NCI-H1436 (cell line): ENCODE measurements around the gene SLC38A3.
A peak's percentile ranks its signal among the peaks of the same experiment; 100 is the strongest.
"Not testable (repeated sequence)": the region's sequence is repeated elsewhere in the genome, so short reads cannot be mapped to it uniquely, and the experiment has no call there.

Source experiments
- DNase-seq: peaks from one replicate; lab custom pipeline; 2025; lab: John Stamatoyannopoulos, UW

The SLC38A3 gene

GRCh38 chr3:50254577-50255250 lies 49.6 kb downstream of the SLC38A3 start:
- DNase-seq: no peak

GRCh38 chr3:50255251-50255615 lies 50.2 kb downstream of the SLC38A3 start:
- peak; percentile 64 for DNase-seq

DNA sequence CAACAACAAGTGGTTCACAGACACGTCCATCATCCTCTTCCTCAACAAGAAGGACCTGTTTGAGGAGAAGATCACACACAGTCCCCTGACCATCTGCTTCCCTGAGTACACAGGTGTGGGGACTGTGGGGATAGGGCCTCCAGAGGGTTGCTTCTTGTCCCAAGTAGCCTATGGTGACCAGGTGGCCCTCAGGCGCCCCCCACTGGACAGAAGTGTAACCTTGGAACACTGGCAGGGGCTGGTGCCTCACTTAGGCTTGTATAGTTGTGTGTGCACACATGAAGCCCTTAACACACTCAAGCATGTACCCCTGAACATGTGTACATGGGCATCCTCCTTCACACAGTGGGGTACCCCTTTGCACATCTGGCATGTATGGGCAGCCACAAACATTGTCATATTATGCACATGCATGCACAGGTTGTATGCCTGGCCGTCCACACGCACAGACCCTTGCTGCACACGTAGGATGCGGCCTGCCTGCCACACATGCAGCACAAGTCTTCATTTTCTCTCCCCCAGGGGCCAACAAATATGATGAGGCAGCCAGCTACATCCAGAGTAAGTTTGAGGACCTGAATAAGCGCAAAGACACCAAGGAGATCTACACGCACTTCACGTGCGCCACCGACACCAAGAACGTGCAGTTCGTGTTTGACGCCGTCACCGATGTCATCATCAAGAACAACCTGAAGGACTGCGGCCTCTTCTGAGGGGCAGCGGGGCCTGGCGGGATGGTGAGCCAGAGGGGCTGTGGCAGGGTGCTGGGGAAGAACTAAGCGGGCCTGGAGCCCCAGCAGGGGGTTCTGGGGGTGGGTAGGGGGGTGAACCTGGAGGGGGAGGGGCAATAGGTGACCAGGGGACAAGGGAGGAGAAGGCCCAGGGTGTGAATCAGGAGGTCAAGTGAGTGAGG lies 52.2 kb downstream of the SLC38A3 start:
- no peak for DNase-seq

DNA sequence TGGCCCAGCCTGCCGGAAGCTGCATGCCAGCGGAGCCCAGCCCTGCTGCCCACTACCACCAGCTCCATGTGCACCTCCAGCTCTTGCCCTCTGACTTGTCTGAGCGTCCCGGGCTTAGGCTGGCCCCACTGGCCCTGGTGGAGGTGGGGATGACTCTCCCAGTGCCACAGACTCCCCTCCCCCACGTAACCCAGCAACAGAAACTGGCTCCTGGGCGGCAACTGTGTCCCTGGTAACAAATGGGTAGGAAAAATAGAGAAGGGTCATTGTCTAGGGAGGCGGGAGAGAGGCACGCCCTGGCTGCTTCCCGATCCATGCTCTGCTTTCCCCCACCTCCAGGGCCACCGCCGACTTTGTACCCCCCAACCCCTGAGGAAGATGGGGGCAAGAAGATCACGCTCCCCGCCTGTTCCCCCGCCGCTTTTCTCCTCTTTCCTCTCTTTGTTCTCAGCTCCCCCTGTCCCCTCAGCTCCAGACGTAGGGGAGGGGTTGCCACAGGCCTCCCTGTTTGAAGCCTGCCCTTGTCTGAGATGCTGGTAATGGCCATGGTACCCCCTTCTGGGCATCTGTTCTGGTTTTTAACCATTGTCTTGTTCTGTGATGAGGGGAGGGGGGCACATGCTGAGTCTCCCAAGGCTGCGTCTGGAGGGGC lies 53.1 kb downstream of the SLC38A3 start:
- DNase-seq: no peak

GRCh38 chr3:50258979-50259378 lies 53.9 kb downstream of the SLC38A3 start:
- DNase-seq: no peak

DNA sequence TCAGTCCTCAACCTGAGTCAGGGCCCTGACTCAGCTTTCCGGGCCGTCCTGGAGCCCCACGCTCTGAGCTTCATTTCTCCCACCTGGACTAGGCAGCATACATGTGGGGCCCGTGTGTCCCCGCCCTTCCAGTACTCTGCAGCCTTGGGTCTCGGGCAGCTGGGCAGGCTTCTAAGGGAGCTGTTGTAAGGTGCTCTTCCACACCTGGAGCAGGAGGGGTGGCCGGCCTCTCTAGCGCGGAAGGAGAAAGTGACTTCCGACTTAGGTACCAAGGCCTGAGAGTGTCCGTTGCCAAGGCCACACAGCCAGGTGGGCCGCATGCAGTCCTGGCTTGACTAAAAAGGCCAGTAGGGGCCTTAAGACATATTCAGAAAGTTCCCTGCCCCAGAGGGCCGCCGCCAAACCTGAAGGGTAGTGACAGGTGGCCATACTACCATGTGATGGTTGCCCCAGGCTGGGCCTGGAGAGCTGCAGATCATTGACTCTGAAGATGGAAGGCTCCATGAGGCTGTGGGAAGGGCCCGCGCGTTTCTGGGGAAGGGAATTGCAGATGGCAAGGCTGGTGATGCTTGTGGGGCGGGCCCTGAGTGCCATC lies 54.5 kb downstream of the SLC38A3 start:
- no peak for DNase-seq

DNA sequence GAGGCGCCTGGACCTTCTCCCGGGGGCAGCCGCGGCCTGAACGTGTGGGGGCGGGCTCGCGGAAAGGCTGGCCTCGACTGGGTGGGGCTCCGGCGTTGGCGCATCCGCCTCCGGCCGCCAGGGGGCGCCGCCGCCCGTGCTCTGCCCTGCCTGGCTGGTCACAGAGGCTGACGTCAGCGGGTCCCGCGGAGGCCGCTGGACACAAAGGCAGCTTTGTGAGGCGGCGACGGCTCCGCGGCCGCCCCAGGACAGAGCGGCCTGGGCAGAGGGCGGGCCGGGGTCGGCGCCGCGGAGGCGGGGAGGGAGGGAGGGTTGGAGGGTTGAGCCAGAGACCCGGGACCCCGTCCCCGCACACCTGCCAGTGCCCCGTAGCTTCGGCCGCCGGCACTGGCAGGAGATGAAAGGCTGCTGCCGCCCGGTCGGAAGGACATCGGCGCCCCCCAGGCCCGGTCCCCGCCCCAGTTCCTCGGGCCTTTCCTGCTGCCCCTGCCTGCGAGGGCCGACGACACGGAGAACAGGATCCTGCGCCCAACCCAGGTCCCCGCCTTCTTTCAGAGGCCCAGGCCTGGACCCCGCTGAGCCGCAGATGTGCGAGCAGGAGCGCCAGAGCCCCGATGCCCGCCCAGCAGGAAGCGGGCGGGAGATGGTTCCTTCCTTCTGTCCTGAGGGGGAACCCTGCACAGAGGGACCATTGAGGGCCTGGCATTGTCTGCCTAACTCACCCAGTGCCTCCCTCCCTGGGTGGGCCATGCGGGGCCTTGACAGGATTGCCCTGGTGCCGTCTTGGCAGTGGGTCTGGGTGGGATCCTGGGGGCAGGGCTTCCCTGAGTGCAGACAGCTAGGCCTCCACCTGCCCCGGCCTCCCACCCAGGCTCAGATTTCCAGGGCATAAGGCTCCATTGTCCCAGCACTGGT lies 55.2 kb downstream of the SLC38A3 start:
- peak; percentile 56 for DNase-seq

DNA sequence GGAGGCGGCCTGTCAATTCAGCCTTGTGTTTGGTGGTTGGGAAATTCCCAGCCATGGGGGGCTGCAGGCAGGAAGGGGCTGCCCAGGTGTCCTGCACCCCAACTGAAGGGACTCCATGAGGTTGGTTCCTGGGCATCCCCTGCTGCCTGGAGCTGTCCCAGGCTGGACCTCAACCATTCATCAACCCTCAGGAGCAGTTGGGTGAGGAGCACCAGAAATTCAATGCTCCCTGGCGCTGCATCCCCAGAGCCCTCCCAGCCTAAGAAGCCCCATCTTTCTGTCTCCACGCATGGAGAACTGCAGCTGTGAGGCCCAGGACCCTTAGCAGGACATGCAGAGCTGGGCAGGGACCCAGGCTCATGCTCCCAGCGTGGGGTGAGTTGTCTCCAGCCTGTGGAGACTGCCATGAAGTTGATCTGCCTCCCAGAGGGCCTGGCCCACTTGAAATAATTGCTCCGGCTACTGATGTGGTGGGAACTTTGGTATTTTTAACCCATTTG lies 55.9 kb downstream of the SLC38A3 start:
- DNase-seq: no peak

GRCh38 chr3:50261505-50261904 lies 56.4 kb downstream of the SLC38A3 start:
- DNase-seq: no peak

DNA sequence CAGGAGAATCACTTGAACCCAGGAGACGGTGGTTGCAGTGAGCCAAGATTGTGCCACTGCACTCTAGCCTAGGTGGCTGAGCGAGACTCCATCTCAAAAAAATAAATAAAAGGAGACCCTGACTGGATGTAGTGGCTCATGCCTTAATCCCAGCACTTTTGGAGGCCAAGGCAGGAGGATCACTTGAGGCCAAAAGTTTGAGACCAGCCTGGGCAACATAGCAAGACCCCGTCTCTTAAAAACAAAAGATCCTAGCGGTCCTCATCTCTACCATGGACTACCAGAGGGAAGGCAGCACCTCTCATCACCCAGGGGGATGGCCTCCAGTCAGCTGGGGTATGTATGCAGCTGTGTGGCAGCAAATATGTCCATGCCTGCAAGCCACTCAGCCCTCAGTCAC lies 57.1 kb downstream of the SLC38A3 start:
- DNase-seq: not testable (repeated sequence)

DNA sequence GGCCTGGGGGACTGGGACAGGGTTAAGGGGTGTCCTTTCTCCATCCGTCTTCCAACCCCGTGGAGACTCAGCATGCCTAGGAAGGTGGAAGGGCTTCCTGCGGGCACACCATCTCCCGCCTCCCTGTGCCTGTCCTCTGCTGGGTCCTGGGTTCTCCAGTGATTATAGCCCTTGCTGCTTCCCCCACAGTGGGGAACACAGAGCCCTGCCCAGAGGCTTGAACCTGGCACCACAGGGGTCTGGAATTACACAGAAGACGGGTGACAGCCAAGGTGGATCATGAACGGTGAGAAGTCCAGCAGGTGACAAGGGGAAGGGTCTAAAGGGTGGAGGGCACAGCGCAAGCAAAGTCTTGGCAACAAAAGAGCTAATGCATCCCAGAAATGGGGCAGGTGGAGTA lies 57.7 kb downstream of the SLC38A3 start:
- DNase-seq: no peak

- no peak for DNase-seq
Measured at GRCh38 chr3:50263478-50264382, 58.7 kb downstream of the SLC38A3 start.

DNA sequence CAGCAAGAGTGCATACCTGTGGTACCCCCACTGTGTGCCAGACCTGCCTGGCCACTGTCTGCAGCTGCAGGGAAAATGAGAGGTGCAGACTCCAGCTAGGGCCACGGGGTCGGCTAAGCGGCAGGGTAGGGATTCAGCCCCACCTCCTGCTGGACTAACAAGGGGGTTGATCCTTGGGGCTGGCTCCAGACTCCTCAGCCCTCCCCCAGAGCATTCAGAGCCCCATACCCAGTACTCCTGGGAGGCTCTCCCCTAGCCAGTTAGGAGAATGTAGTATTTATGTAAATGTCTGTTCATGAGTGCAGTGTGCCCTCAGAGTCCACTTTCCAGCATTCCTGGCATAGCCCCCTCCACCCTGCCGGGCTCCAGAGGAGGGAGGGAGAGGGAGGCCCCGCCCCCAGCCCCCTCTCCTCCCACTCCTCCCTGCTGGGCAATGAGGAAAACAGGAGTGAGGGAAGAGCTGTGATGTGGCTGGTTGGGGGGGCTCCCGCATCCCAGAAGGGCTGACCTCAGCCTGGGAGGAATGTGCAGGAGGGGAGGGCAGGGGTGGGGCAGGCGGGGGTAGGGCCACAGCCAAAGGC lies 59.4 kb downstream of the SLC38A3 start:
- DNase-seq: no peak

DNA sequence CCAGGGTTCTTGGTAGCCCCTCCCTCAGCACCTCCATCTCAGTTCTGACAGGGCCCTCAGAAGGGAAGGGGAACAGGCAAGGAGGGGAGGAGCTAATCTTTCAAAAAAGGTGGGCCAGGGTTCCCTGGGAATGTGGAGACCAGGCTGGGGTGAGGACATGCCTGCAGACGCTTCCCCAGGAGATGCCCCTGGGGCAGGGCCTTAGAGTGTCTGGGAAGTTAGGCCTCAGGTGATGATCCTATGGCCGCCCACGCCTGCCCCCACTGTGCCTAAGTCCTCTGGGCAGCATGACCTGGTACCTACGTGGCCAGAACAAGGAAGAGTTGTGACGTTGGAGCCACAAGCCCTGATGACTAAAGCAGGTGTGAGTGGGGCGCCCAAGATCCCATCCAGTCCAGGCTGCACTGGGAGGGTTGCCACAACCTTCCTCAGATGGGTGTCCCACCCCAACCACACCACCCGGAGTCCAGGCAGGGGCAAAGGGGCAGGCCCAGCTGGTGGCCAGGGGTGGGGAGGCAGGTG lies 60.0 kb downstream of the SLC38A3 start:
- no peak for DNase-seq

GRCh38 chr3:50265571-50265970 lies 60.5 kb downstream of the SLC38A3 start:
- no peak for DNase-seq

DNA sequence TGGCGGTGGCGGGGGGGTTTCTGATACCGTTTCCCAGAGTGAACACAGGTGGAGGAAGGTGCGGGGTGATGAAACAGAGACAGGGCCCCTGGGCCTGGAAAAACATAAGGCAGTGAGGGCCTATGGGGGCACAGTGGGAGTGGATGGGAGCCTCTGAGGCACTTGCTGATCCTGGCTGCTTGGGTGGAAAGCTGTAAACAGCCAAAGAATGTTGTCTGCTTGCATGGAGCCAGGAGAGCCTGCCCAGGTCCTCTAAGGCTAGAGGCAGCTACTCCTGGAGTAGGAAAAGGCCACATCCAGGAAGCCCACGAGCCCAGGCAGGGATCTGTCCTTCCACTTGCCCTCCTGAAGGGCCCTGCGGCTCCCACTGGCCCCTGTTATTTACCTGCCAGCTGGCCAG lies 60.9 kb downstream of the SLC38A3 start:
- no peak for DNase-seq

DNA sequence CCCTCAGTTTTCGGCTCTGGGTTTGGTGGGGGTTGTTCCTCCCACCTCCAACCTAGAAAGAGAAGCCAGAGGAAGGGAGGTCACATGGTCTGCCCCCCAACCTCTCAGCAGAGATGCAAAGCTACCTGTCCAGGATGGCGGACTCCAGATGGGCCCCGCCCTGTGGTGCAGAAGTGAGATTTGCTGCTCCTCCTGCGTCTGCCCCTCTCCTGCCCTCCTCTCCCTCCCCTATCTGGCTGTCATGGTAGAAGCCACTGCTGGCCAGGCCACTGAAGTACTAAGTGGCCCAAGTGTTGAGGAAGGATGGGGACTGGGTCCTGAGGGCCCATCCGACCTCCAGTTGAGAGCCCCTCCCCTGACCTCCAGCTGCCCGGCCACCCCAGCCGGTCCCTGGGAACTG lies 61.8 kb downstream of the SLC38A3 start:
- no peak for DNase-seq

DNA sequence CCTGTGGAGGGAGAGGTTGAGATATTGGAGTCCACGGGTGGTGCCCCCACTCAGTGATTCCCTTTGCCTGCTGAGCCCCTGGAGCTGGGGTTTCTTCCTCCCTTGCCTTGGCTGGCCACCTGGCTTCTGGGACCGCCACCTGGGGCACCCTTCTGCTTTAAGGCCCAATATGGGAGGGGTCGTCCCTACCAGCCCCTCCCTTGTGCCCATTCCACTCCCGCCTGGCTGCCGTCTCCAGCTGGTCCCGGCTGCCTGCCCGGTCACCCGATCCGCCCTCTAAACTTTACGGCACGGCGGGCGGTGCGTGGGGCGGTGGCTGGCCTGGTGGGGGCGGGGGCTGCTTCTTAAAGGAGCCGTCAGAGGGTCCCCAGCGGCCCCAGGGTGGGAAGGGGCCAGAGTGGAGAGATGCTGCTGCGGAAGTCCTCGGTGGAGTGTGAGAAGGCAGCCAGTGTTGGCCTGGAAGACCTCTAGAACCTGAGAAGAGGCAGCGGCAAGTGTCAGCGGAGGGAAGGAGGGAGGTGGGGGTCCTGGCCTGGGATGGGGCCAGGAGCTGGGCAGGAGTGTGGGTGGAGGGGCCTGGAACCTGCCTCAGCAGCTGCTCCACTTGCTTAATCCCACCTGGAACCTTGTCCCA lies 62.3 kb downstream of the SLC38A3 start:
- no peak for DNase-seq

- DNase-seq: no peak
Measured at GRCh38 chr3:50268276-50268675, 63.2 kb downstream of the SLC38A3 start.
